K562 (cell line): ENCODE data around the gene SELENOO. TPM values are rescaled to one million over a fixed set of nuclear protein-coding genes. Genes with fewer than 3 reads are reported as not detected.

Experiments
- ATAC-seq: fragments of 200-7000 bp; cut with Tn5 transposase; 3 replicates; pipeline ENCODE4 v1.9.1; 2020; ENCODE audit warnings: moderate library complexity
- BruUV-seq: library from RNA; stranded (reverse); fragments of 400-500 nt; replicated peaks from 2 replicates; lab custom pipeline; 2021; lab: Mats Ljungman, UMichigan
- CTCF ChIA-PET: fragments of 300-600 bp; formaldehyde crosslinking; extraction: SDS; loops from one replicate; lab custom pipeline; 2021; ENCODE audit warnings: low intra/inter-chr PET ratio; lab: Yijun Ruan, JAX
- POLR2A ChIA-PET: fragments of 300-600, 350-650 bp; sonication (Branson Sonifier 250); formaldehyde crosslinking; extraction: SDS; loops from one replicate; lab custom pipeline; 2021; ENCODE audit warnings: antibody characterized with exemption, inconsistent platforms; lab: Yijun Ruan, JAX
- DNase-seq, 4 experiments: peaks; one replicate each; pipeline versions ENCODE4 v3.0.0 to v3.0.0-alpha.2; 2011 to 2018; ENCODE audit warnings: low spot score in 3 of 4, mixed read lengths in 3 of 4; ENCODE audit errors: extremely low read depth in 1 of 4
- FAIRE-seq: peaks from 2 replicates; lab custom pipeline; 2011; peaks lifted over from hg19 to GRCh38; lab: Jason Lieb, UNC
- H2AFZ ChIP-seq: 2 replicates; pipeline ENCODE4 v1.6.0; 2011; ENCODE audit warnings: low read depth, low read length, control low read depth, inconsistent platforms
- H3K27ac ChIP-seq: fragments of 200-600 bp; 3 replicates; pipeline ENCODE4 v1.8.0; 2011; ENCODE audit warnings: low read depth, mild to moderate bottlenecking, control low read depth, inconsistent platforms, low read length, moderate library complexity, mixed read lengths; ENCODE audit errors: extremely low read depth
- H3K27me3 ChIP-seq, 2 experiments: fragments of 300-600 bp in 1 of 2; 2 replicates in 1 of 2; 3 replicates in 1 of 2; pipeline versions ENCODE4 v1.6.0 to v1.8.0; 2011; ENCODE audit warnings: inconsistent platforms in 2 of 2, low read length in 2 of 2, mild to moderate bottlenecking in 1 of 2, mixed read lengths in 1 of 2, moderate library complexity in 1 of 2; ENCODE audit not compliant: control insufficient read depth in 2 of 2, insufficient read depth in 2 of 2
- H3K36me3 ChIP-seq: fragments of 300-600 bp; 3 replicates; pipeline ENCODE4 v1.8.0; 2011; ENCODE audit warnings: mild to moderate bottlenecking, low read length, inconsistent platforms; ENCODE audit not compliant: control insufficient read depth, insufficient read depth
- H3K4me1 ChIP-seq, 2 experiments: fragments of 200-600 bp in 1 of 2; replicated peaks in 1 of 2; 2 replicates in 1 of 2; 3 replicates in 1 of 2; pipeline versions ENCODE4 v1.5.1 to v1.8.0; 2011; ENCODE audit warnings: inconsistent platforms in 2 of 2, low read length in 2 of 2, mild to moderate bottlenecking in 1 of 2, mixed read lengths in 1 of 2, moderate library complexity in 1 of 2; ENCODE audit not compliant: control insufficient read depth in 2 of 2, insufficient read depth in 2 of 2
- H3K4me2 ChIP-seq: 2 replicates; pipeline ENCODE4 v1.6.1; 2011; ENCODE audit warnings: low read length, control low read depth, inconsistent platforms, mixed read lengths; ENCODE audit not compliant: insufficient read depth
- H3K4me3 ChIP-seq: fragments of 200-600 bp; sonication (generic), shearing (Covaris generic); 2 replicates; pipeline ENCODE4 v1.5.1; 2016; ENCODE audit warnings: control low read depth, inconsistent platforms
- H3K79me2 ChIP-seq: fragments of 200-600 bp; 3 replicates; pipeline ENCODE4 v1.8.0; 2011; ENCODE audit warnings: low read length, inconsistent platforms; ENCODE audit not compliant: control insufficient read depth, insufficient read depth
- H3K9ac ChIP-seq, 2 experiments: 2 replicates each; pipeline versions ENCODE4 v1.6.0 to v1.6.1; 2011; ENCODE audit warnings: low read depth in 2 of 2, low read length in 2 of 2, control low read depth in 1 of 2, inconsistent platforms in 1 of 2, mild to moderate bottlenecking in 1 of 2, mixed read lengths in 1 of 2; ENCODE audit not compliant: insufficient read depth in 1 of 2
- H3K9me1 ChIP-seq: one replicate; pipeline ENCODE4 v1.6.0; 2011; ENCODE audit warnings: inconsistent platforms, mild to moderate bottlenecking, low read length, moderate library complexity; ENCODE audit not compliant: control insufficient read depth, insufficient read depth
- H3K9me3 ChIP-seq: replicated peaks from 2 replicates; pipeline ENCODE4 v1.5.1; 2011; ENCODE audit warnings: low read depth, low read length, inconsistent platforms; ENCODE audit not compliant: control insufficient read depth, insufficient read depth
- H4K20me1 ChIP-seq: replicated peaks from 2 replicates; pipeline ENCODE4 v1.6.1; 2011; ENCODE audit warnings: low read length, inconsistent platforms, mixed read lengths; ENCODE audit not compliant: control insufficient read depth, insufficient read depth
- KDM4B ChIP-seq, 2 experiments: fragments of 450-650 bp in 1 of 2; sonication (generic) in 1 of 2; IDR thresholded peaks; 2 replicates each; pipeline ENCODE4 v1.6.1; 2016 to 2017; ENCODE audit warnings: borderline replicate concordance in 2 of 2, antibody characterized with exemption in 1 of 2, low read depth in 1 of 2, mild to moderate bottlenecking in 1 of 2
- SMARCC2 ChIP-seq: fragments of 450-650 bp; IDR thresholded peaks from 2 replicates; pipeline ENCODE4 v1.6.1; 2017; ENCODE audit warnings: antibody characterized with exemption, moderate library complexity, mild to moderate bottlenecking, low read depth
- SUPT5H ChIP-seq: fragments of 450-650 bp; IDR thresholded peaks from 2 replicates; pipeline ENCODE4 v1.6.1; 2016
- ZNF12 ChIP-seq: sonication (generic); formaldehyde crosslinking; IDR thresholded peaks from 2 replicates; pipeline ENCODE4 v1.4.0; 2020; ENCODE audit warnings: mild to moderate bottlenecking, missing genetic modification reagents
- ZNF274 ChIP-seq: IDR thresholded peaks from 2 replicates; pipeline ENCODE4 v1.6.1; 2011; ENCODE audit warnings: low read depth, mild to moderate bottlenecking, low read length, moderate library complexity, borderline replicate concordance
- WGBS: fragments of 100-300 bp; shearing (Covaris generic); methylation state at CpG from one replicate; pipeline ENCODE4 v1.1.6; 2016; ENCODE audit warnings: low coverage, mixed read lengths; ENCODE audit not compliant: insufficient coverage; ENCODE audit errors: missing lambda C conversion rate; 5-methylcytosine and 5-hydroxymethylcytosine counted together
- in situ Hi-C: fragments of 300-500 bp; cut with MboI; formaldehyde crosslinking; loops from 4 replicates; pipeline ENCODE4 v1.15.0; 2018; ENCODE audit warnings: inconsistent platforms, mixed read lengths
- intact Hi-C: fragments of 100-400 bp; cut with micrococcal nuclease; formaldehyde crosslinking; loops from 2 replicates; pipeline ENCODE4 v1.14.2; 2022
- polyA plus RNA-seq, 8 experiments: library from polyadenylated mRNA; depleted of rRNA in 4 of 8; stranded (reverse) in 5 of 8; unstranded in 3 of 8; fragments of >200 nt; fragmentation: Nextera tagmentation in 2 of 8; fragmentation: Illumina TruSeq in 1 of 8; extraction: Ambion mirVana in 2 of 8; extraction: Trizol in 1 of 8; gene quantifications; 2 replicates each; pipeline versions ENCODE4 v1.2.1 to v1.2.3, GENCODE V29; 2011 to 2014; ENCODE audit warnings: inconsistent platforms in 1 of 8, missing spikeins in 1 of 8
- total RNA-seq, 7 experiments: library from RNA; depleted of rRNA in 6 of 7; stranded (reverse); fragments of >200 nt in 6 of 7; fragmentation: Illumina TruSeq in 2 of 7; extraction: Trizol in 2 of 7; gene quantifications; 2 replicates each; pipeline versions ENCODE4 v1.2.1 to v1.2.3, GENCODE V29; 2011 to 2021; ENCODE audit warnings: low replicate concordance in 1 of 7
- TF ChIP-seq, protein P1 (sequence below): fragments of 250-450 bp; sonication (Bioruptor Pico); IDR thresholded peaks from 2 replicates; pipeline ENCODE4 v1.8.0; 2021; ENCODE audit warnings: mild to moderate bottlenecking, moderate library complexity
- TF ChIP-seq, protein P2 (sequence below): fragments of 450-650 bp; formaldehyde crosslinking; IDR thresholded peaks from 2 replicates; pipeline ENCODE4 v1.4.0; 2020; ENCODE audit warnings: mild to moderate bottlenecking, moderate library complexity
- TF ChIP-seq, protein P3 (sequence below): fragments of 450-650 bp; IDR thresholded peaks from 2 replicates; pipeline ENCODE4 v1.6.1; 2016; ENCODE audit warnings: mild to moderate bottlenecking, moderate library complexity

SELENOO gene
- total and polyA plus RNA-seq, 9 of the 15 experiments (the other 6 are each of a cell fraction or from before 2014, with no cell fraction given), result 0.37 to 24.9 (median 8.3) TPM

DNA sequence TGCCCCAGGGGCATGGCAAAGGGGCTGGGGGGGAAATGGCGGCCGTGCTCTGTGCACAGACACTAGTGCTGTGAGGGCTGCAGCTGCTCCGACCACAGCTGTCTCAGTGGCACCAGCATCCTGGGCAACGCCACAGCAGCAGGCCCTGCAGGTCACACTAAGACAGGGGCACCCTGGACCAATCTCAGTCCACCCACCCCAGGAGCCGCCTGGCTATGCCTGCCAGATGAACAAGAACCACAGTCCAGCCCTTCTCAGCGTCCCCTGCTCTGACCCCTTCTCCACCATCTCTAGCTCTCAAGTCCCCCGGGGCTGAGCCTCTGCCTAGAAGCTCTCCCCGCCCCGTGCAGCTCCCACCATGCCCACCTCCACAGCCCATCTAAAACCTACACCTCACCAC is 27.6 kb downstream of the SELENOO start:
- ATAC-seq (no peak), FAIRE-seq (no peak), DNase-seq (no peak)
- 90% methylated on average over 4 of the region's 9 CpGs for WGBS
- in situ Hi-C loops, result no loop called here
- ChIA-PET POLR2A (interaction anchor here (0.8 to 0.9 kb wide), 2 partner anchors 13 to 15 kb away, joined by 3 read pairs; no protein-coding TSS in a partner anchor), CTCF (interaction anchor here (0.5 kb wide), 1 partner anchor 210 kb away, joined by 3 read pairs; no protein-coding TSS in a partner anchor)
- H3K9me1 ChIP-seq, result no peaks in the 10 kb centered on the region
- H3K9me3 ChIP-seq, result no peaks in the 10 kb centered on the region
- peaks cover 34% of the 10 kb centered on the region; the same call in 2 of the 3 replicates for H3K36me3 ChIP-seq
- H2AFZ ChIP-seq, result no peak overlapping the region
- no TSS peak for BruUV-seq
- H3K4me2 ChIP-seq, result no peak overlapping the region
- no peak overlapping the region for H3K4me3 ChIP-seq
- no peaks in the 10 kb centered on the region for H3K79me2 ChIP-seq
- H3K27ac ChIP-seq, result no peak overlapping the region
- peaks cover 0 to 12% of the 10 kb centered on the region in 2 experiments; a peak in 2 of 5 replicates for H3K4me1 ChIP-seq
- no peaks in the 10 kb centered on the region for H4K20me1 ChIP-seq
- intact Hi-C loops, result no loop called here
- no peak overlapping the region for H3K9ac ChIP-seq
- H3K27me3 ChIP-seq, result no peaks in the 10 kb centered on the region
- no peak for TF ChIP-seq ZNF12 (CRISPR knock-in tag)
- TF ChIP-seq, protein P1, sequence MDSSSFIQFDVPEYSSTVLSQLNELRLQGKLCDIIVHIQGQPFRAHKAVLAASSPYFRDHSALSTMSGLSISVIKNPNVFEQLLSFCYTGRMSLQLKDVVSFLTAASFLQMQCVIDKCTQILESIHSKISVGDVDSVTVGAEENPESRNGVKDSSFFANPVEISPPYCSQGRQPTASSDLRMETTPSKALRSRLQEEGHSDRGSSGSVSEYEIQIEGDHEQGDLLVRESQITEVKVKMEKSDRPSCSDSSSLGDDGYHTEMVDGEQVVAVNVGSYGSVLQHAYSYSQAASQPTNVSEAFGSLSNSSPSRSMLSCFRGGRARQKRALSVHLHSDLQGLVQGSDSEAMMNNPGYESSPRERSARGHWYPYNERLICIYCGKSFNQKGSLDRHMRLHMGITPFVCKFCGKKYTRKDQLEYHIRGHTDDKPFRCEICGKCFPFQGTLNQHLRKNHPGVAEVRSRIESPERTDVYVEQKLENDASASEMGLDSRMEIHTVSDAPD, result no peak
- TF ChIP-seq ZNF274, result no peak
- TF ChIP-seq, protein P2, sequence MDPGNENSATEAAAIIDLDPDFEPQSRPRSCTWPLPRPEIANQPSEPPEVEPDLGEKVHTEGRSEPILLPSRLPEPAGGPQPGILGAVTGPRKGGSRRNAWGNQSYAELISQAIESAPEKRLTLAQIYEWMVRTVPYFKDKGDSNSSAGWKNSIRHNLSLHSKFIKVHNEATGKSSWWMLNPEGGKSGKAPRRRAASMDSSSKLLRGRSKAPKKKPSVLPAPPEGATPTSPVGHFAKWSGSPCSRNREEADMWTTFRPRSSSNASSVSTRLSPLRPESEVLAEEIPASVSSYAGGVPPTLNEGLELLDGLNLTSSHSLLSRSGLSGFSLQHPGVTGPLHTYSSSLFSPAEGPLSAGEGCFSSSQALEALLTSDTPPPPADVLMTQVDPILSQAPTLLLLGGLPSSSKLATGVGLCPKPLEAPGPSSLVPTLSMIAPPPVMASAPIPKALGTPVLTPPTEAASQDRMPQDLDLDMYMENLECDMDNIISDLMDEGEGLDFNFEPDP (CRISPR knock-in tag), result no peak
- TF ChIP-seq, protein P3, sequence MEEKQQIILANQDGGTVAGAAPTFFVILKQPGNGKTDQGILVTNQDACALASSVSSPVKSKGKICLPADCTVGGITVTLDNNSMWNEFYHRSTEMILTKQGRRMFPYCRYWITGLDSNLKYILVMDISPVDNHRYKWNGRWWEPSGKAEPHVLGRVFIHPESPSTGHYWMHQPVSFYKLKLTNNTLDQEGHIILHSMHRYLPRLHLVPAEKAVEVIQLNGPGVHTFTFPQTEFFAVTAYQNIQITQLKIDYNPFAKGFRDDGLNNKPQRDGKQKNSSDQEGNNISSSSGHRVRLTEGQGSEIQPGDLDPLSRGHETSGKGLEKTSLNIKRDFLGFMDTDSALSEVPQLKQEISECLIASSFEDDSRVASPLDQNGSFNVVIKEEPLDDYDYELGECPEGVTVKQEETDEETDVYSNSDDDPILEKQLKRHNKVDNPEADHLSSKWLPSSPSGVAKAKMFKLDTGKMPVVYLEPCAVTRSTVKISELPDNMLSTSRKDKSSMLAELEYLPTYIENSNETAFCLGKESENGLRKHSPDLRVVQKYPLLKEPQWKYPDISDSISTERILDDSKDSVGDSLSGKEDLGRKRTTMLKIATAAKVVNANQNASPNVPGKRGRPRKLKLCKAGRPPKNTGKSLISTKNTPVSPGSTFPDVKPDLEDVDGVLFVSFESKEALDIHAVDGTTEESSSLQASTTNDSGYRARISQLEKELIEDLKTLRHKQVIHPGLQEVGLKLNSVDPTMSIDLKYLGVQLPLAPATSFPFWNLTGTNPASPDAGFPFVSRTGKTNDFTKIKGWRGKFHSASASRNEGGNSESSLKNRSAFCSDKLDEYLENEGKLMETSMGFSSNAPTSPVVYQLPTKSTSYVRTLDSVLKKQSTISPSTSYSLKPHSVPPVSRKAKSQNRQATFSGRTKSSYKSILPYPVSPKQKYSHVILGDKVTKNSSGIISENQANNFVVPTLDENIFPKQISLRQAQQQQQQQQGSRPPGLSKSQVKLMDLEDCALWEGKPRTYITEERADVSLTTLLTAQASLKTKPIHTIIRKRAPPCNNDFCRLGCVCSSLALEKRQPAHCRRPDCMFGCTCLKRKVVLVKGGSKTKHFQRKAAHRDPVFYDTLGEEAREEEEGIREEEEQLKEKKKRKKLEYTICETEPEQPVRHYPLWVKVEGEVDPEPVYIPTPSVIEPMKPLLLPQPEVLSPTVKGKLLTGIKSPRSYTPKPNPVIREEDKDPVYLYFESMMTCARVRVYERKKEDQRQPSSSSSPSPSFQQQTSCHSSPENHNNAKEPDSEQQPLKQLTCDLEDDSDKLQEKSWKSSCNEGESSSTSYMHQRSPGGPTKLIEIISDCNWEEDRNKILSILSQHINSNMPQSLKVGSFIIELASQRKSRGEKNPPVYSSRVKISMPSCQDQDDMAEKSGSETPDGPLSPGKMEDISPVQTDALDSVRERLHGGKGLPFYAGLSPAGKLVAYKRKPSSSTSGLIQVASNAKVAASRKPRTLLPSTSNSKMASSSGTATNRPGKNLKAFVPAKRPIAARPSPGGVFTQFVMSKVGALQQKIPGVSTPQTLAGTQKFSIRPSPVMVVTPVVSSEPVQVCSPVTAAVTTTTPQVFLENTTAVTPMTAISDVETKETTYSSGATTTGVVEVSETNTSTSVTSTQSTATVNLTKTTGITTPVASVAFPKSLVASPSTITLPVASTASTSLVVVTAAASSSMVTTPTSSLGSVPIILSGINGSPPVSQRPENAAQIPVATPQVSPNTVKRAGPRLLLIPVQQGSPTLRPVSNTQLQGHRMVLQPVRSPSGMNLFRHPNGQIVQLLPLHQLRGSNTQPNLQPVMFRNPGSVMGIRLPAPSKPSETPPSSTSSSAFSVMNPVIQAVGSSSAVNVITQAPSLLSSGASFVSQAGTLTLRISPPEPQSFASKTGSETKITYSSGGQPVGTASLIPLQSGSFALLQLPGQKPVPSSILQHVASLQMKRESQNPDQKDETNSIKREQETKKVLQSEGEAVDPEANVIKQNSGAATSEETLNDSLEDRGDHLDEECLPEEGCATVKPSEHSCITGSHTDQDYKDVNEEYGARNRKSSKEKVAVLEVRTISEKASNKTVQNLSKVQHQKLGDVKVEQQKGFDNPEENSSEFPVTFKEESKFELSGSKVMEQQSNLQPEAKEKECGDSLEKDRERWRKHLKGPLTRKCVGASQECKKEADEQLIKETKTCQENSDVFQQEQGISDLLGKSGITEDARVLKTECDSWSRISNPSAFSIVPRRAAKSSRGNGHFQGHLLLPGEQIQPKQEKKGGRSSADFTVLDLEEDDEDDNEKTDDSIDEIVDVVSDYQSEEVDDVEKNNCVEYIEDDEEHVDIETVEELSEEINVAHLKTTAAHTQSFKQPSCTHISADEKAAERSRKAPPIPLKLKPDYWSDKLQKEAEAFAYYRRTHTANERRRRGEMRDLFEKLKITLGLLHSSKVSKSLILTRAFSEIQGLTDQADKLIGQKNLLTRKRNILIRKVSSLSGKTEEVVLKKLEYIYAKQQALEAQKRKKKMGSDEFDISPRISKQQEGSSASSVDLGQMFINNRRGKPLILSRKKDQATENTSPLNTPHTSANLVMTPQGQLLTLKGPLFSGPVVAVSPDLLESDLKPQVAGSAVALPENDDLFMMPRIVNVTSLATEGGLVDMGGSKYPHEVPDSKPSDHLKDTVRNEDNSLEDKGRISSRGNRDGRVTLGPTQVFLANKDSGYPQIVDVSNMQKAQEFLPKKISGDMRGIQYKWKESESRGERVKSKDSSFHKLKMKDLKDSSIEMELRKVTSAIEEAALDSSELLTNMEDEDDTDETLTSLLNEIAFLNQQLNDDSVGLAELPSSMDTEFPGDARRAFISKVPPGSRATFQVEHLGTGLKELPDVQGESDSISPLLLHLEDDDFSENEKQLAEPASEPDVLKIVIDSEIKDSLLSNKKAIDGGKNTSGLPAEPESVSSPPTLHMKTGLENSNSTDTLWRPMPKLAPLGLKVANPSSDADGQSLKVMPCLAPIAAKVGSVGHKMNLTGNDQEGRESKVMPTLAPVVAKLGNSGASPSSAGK, result no peak
- TF ChIP-seq KDM4B (IDR thresholded peaks at IDR 0.05; ENCODE audit: borderline replicate concordance in 2 of 2, low read depth in 1 of 2), result no peak
- TF ChIP-seq SUPT5H, result no peak
- no peak for TF ChIP-seq SMARCC2
